Left ventricle myocardium inferior (tissue), 1 donor: Measurements from ENCODE around the gene HMSD. TPM values are rescaled to one million over a fixed set of nuclear protein-coding genes. Genes with fewer than 3 reads are reported as not detected.
A peak's percentile ranks its signal among the peaks of the same experiment; 100 is the strongest.

Experiments
- DNase-seq: peaks from one replicate; pipeline ENCODE4 v3.0.0-alpha.2; 2020
- H3K27ac ChIP-seq: fragments of 200-600 bp; replicated peaks from 2 replicates; pipeline ENCODE4 v1.8.0; 2021
- H3K27me3 ChIP-seq: fragments of 200-600 bp; 2 replicates; pipeline ENCODE4 v1.8.0; 2021; ENCODE audit warnings: low read depth
- H3K36me3 ChIP-seq: fragments of 200-600 bp; 2 replicates; pipeline ENCODE4 v1.8.0; 2021
- H3K4me1 ChIP-seq: fragments of 200-600 bp; 2 replicates; pipeline ENCODE4 v1.8.0; 2021
- H3K4me3 ChIP-seq: fragments of 200-600 bp; 2 replicates; pipeline ENCODE4 v1.8.0; 2021; ENCODE audit warnings: mild to moderate bottlenecking, moderate library complexity
- H3K9me3 ChIP-seq: fragments of 200-600 bp; replicated peaks from 2 replicates; pipeline ENCODE4 v1.8.0; 2021
- intact Hi-C: fragments of 100-400 bp; cut with micrococcal nuclease; formaldehyde crosslinking; loops from one replicate; pipeline ENCODE4 v1.11.0; 2022
- total RNA-seq: library from RNA; stranded (reverse); fragmentation: NEBNext Ultra II Directional; extraction: Animal tissue kit (Norgen Biotek cat#: 25700); gene quantifications from one replicate; pipeline ENCODE4 v1.2.1, GENCODE V29; 2021
- TF ChIP-seq, protein P1 (sequence below): fragments of 200-600 bp; IDR thresholded peaks from 2 replicates; pipeline ENCODE4 v1.8.0; 2021; ENCODE audit warnings: antibody characterized with exemption, mild to moderate bottlenecking, borderline replicate concordance
- donor health status: DM: no; HTN: yes; CAD: no; lungs with severe emphysema.

HMSD gene
- total RNA-seq, 1 donor from 2014 or later, result not detected

GRCh38 chr18:63994783-63995399 lies 45.8 kb downstream of the HMSD start:
- Histone ChIP-seq H3K9me3 (peaks cover 18% of the 10 kb centered on the region), H3K36me3 (no peaks in the 10 kb centered on the region), H3K4me3 (no peak overlapping the region), H3K27ac (no peak overlapping the region), H3K4me1 (no peaks in the 10 kb centered on the region), H3K27me3 (no peaks in the 10 kb centered on the region)
- TF ChIP-seq, protein P1, sequence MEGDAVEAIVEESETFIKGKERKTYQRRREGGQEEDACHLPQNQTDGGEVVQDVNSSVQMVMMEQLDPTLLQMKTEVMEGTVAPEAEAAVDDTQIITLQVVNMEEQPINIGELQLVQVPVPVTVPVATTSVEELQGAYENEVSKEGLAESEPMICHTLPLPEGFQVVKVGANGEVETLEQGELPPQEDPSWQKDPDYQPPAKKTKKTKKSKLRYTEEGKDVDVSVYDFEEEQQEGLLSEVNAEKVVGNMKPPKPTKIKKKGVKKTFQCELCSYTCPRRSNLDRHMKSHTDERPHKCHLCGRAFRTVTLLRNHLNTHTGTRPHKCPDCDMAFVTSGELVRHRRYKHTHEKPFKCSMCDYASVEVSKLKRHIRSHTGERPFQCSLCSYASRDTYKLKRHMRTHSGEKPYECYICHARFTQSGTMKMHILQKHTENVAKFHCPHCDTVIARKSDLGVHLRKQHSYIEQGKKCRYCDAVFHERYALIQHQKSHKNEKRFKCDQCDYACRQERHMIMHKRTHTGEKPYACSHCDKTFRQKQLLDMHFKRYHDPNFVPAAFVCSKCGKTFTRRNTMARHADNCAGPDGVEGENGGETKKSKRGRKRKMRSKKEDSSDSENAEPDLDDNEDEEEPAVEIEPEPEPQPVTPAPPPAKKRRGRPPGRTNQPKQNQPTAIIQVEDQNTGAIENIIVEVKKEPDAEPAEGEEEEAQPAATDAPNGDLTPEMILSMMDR, result peak; percentile 87
- intact Hi-C loops, result no loop called here
- DNase-seq, result no peak

GRCh38 chr18:63997041-63997440 lies 47.9 kb downstream of the HMSD start:
- intact Hi-C loops, result no loop called here

GRCh38 chr18:63997606-63998005 lies 48.5 kb downstream of the HMSD start:
- intact Hi-C loops, result no loop called here
- TF ChIP-seq, protein P1, result no peak
- no peaks in the 10 kb centered on the region for H3K36me3 ChIP-seq
- H3K4me1 ChIP-seq, result no peaks in the 10 kb centered on the region
- H3K27me3 ChIP-seq, result peaks cover 21% of the 10 kb centered on the region
- no peak overlapping the region for H3K4me3 ChIP-seq
- H3K9me3 ChIP-seq, result peaks cover 18% of the 10 kb centered on the region
- no peak for DNase-seq
- no peak overlapping the region for H3K27ac ChIP-seq

More at GRCh38 chr18:63997041-63997440, 47.9 kb downstream of the HMSD start:
- peaks cover 16% of the 10 kb centered on the region for H3K27me3 ChIP-seq
- no peak overlapping the region for H3K4me3 ChIP-seq
- TF ChIP-seq, protein P1, result no peak
- no peaks in the 10 kb centered on the region for H3K4me1 ChIP-seq
- H3K36me3 ChIP-seq, result no peaks in the 10 kb centered on the region
- H3K9me3 ChIP-seq, result peaks cover 18% of the 10 kb centered on the region
- no peak for DNase-seq
- no peak overlapping the region for H3K27ac ChIP-seq

- DNase-seq, result no peak
- Histone ChIP-seq H3K27ac (no peak overlapping the region), H3K27me3 (peaks cover 29% of the 10 kb centered on the region), H3K4me3 (no peak overlapping the region), H3K4me1 (no peaks in the 10 kb centered on the region), H3K36me3 (no peaks in the 10 kb centered on the region), H3K9me3 (peaks cover 18% of the 10 kb centered on the region)
- TF ChIP-seq, protein P1, result no peak
- intact Hi-C loops, result no loop called here
Observed at GRCh38 chr18:63999871-64000270, 50.8 kb downstream of the HMSD start.

GRCh38 chr18:64002581-64002980 lies 53.5 kb downstream of the HMSD start:
- Histone ChIP-seq H3K4me3 (no peak overlapping the region), H3K27ac (no peak overlapping the region), H3K4me1 (no peaks in the 10 kb centered on the region), H3K36me3 (no peaks in the 10 kb centered on the region), H3K27me3 (peaks cover 29% of the 10 kb centered on the region), H3K9me3 (no peaks in the 10 kb centered on the region)
- no peak for DNase-seq
- TF ChIP-seq, protein P1, result no peak
- intact Hi-C loops, result no loop called here

DNA sequence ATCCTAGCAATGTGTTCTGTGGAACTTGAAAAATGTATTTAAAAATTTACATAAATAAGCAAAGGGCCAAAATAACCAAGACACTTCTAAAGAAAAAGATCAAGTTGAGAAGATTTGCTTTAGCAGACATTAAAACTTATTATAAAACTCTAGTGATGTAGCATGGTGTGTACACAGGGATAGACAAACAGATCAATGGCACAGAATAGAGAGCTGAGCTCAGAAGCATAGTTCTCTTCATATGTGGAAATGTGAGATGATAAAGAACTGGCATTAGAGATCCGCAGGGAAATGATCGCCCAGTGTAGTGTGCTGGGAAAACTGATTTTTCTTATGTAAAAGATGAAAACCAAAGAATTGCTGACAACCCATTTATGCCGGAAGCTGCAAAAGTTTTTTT lies 60.2 kb downstream of the HMSD start:
- DNase-seq, result no peak
- Histone ChIP-seq H3K27ac (no peak overlapping the region), H3K4me1 (no peaks in the 10 kb centered on the region), H3K36me3 (no peaks in the 10 kb centered on the region), H3K4me3 (no peak overlapping the region), H3K9me3 (no peaks in the 10 kb centered on the region), H3K27me3 (no peaks in the 10 kb centered on the region)
- TF ChIP-seq, protein P1, result no peak
- intact Hi-C loops, result no loop called here
